Measurements from ENCODE around the gene OVOL1. TPM values are rescaled to one million over a fixed set of nuclear protein-coding genes. Genes with fewer than 3 reads are reported as not detected.

The OVOL1 gene
- total RNA-seq, 1 donor = not detected

DNA sequence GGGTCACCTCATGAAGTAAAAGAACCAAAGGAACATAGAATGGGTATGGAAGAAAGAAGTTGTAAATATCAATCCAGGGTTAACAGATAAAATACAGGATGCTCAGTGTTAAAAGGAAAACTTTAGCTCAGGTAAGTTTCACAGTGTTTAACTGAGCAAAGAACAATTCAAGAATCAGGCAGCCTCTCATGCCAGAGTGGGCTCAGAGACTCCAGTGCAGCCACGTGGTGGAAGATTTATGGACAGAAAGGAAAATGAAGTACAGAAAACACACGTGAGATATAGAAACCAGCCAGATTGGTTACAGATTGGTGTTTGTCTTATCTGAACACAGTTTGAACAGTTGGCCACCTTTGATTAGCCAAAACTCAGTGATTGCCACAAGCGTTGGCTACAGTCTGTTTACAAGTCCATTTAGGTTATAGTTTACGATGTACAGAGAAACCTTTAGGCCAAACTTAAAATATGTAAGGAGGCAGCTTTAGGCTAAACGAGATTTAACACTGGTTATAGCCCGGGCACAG is 15.2 kb upstream of the OVOL1 start:
- H3K4me1 ChIP-seq (ENCODE audit: insufficient read depth, low read length) = peaks cover 62% of the 10 kb centered on the region
- H3K27me3 ChIP-seq (ENCODE audit: insufficient read depth, low read length) = no peaks in the 10 kb centered on the region
- H3K9me3 ChIP-seq (ENCODE audit: low read depth, low read length) = no peaks in the 10 kb centered on the region
- no peak overlapping the region for H3K4me3 ChIP-seq (ENCODE audit: low read length)

DNA sequence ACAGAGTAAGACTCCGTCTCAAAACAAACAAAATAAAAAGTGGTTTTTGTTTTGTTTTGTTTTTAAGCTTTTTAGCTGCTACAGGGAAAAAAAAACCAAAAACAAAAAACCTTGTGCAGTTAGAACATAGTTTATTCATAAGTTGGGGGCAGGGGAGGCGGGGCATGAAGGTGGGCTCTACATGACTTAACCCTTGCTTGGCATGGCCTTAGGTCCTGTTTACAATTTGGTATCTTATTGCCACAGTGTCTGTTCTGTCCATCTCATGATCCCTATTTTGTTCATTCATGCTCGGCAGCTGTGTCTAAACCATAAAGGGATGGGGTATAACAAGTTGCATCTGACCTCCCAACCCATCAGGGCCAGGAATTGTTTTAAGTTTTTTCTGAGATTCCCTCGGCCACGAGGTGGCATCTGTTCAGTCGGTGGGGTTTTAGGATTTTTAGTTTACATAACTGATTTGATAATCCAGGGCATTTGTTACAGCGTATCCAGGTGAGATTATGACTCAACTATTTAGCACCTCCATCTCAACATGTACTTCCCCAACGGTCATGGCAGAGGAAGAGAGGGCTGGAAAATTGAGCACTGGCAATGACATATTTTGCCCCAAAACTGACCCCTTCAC is 13.0 kb upstream of the OVOL1 start:
- H3K27me3 ChIP-seq (ENCODE audit: insufficient read depth, low read length) = no peaks in the 10 kb centered on the region
- H3K4me3 ChIP-seq (ENCODE audit: low read length) = no peak overlapping the region
- H3K4me1 ChIP-seq (ENCODE audit: insufficient read depth, low read length) = peaks cover 72% of the 10 kb centered on the region
- H3K9me3 ChIP-seq (ENCODE audit: low read depth, low read length) = no peaks in the 10 kb centered on the region

GRCh38 chr11:65774525-65775306 is 12.1 kb upstream of the OVOL1 start:
- peaks cover 75% of the 10 kb centered on the region for H3K4me1 ChIP-seq (ENCODE audit: insufficient read depth, low read length)
- H3K4me3 ChIP-seq (ENCODE audit: low read length) = no peak overlapping the region
- H3K27me3 ChIP-seq (ENCODE audit: insufficient read depth, low read length) = no peaks in the 10 kb centered on the region
- H3K9me3 ChIP-seq (ENCODE audit: low read depth, low read length) = no peaks in the 10 kb centered on the region

GRCh38 chr11:65776196-65776595 is 10.7 kb upstream of the OVOL1 start:
- Histone ChIP-seq H3K9me3 (ENCODE audit: low read depth, low read length) (no peaks in the 10 kb centered on the region), H3K4me1 (ENCODE audit: insufficient read depth, low read length) (peaks cover 66% of the 10 kb centered on the region), H3K27me3 (ENCODE audit: insufficient read depth, low read length) (no peaks in the 10 kb centered on the region), H3K4me3 (ENCODE audit: low read length) (no peak overlapping the region)

DNA sequence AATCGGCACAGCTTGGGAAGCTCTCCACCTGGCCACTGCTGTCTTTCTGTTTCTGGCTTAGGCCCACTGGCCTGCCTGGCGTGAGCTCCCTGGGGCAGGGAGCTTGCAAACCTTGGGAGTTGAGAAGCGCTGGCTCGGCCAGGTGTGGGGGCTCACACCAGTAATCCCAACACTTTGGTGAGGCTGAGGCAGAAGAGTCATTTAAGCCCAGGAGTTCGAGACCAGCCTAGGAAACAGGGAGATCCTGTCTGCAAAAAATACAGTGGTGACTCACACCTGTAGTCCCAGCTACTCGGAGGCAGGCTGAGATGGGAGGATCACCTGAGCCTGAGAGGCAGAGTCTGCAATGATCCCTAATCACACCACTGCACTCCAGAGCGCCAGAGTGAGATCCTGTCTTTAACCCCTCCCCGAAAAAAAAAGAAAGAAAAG is 10.1 kb upstream of the OVOL1 start:
- Histone ChIP-seq H3K4me1 (ENCODE audit: insufficient read depth, low read length) (peaks cover 71% of the 10 kb centered on the region), H3K9me3 (ENCODE audit: low read depth, low read length) (no peaks in the 10 kb centered on the region), H3K4me3 (ENCODE audit: low read length) (peak overlapping the region; percentile 19), H3K27me3 (ENCODE audit: insufficient read depth, low read length) (no peaks in the 10 kb centered on the region)

DNA sequence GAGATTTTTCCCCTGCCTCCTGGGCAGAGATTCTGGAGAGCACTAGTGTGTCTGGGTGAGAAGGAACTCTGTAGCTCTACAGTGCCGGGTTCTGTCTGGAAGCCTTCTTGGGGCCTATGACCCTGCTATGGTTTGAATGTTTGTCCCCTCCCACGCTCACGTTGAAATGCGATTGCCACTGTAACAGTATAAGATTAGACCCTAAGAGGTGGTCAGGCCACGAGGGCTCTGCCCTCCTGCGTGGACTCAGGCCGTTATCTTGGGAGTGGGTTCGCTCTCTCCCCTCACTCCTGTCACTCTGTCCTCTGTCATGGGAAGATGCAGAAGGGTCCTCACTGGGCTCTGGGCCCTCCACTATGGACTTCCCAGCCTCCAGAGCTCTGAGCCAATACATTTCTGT is 9.6 kb upstream of the OVOL1 start:
- no peaks in the 10 kb centered on the region for H3K9me3 ChIP-seq (ENCODE audit: low read depth, low read length)
- H3K27me3 ChIP-seq (ENCODE audit: insufficient read depth, low read length) = no peaks in the 10 kb centered on the region
- peaks cover 72% of the 10 kb centered on the region for H3K4me1 ChIP-seq (ENCODE audit: insufficient read depth, low read length)
- H3K4me3 ChIP-seq (ENCODE audit: low read length) = peak overlapping the region; percentile 19

- H3K27me3 ChIP-seq (ENCODE audit: insufficient read depth, low read length) = no peaks in the 10 kb centered on the region
- peak overlapping the region; percentile 19 for H3K4me3 ChIP-seq (ENCODE audit: low read length)
- H3K4me1 ChIP-seq (ENCODE audit: insufficient read depth, low read length) = peaks cover 69% of the 10 kb centered on the region
- no peaks in the 10 kb centered on the region for H3K9me3 ChIP-seq (ENCODE audit: low read depth, low read length)
These were observed 9.0 kb upstream of the OVOL1 start for GRCh38 chr11:65777821-65778361.

GRCh38 chr11:65778431-65778900 is 8.4 kb upstream of the OVOL1 start:
- peak overlapping the region; percentile 77 for H3K4me3 ChIP-seq (ENCODE audit: low read length)
- peaks cover 68% of the 10 kb centered on the region for H3K4me1 ChIP-seq (ENCODE audit: insufficient read depth, low read length)
- H3K27me3 ChIP-seq (ENCODE audit: insufficient read depth, low read length) = no peaks in the 10 kb centered on the region

DNA sequence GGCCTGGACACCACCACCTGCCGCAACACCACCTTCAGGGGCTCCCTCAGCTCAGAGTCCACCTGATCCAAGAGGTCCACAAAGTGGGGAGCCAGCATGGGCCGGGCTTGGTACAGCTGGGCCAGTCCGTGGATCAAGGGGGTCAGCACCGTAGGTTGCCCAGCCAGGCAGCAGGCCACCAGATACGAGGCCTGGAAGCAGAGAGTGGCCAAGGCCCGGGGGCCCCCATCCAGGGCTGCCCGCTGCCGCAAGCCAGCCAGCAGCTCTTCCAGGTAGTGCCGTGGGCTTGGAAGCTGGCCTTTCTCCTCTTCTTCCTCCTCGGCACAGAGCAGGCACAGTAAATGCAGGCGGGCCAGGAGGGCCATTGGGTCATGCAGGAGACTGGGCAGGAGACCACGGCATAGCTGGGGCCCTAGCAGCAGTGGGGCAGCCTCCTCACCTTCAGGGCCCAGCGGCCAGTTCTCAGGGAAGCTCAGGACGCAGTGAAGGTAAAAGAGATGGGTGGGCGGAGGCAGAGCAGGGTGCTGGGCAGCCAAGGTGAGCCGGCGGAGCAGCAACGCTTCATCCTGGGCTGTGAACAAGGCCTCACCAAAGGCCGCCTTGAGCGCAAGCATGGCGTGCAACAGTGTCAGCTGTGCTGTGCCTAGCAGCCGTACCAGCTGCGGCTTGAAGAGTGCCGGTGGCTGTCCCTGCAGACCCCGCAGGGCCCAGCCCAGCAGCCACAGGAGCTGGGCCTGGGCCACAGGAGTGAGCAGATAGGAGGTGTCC is 7.8 kb upstream of the OVOL1 start:
- peaks cover 64% of the 10 kb centered on the region for H3K4me1 ChIP-seq (ENCODE audit: insufficient read depth, low read length)
- H3K27me3 ChIP-seq (ENCODE audit: insufficient read depth, low read length) = no peaks in the 10 kb centered on the region
- no peaks in the 10 kb centered on the region for H3K9me3 ChIP-seq (ENCODE audit: low read depth, low read length)
- H3K4me3 ChIP-seq (ENCODE audit: low read length) = peak overlapping the region; percentile 77

More at GRCh38 chr11:65778431-65778900, 8.4 kb upstream of the OVOL1 start:
- no peaks in the 10 kb centered on the region for H3K9me3 ChIP-seq (ENCODE audit: low read depth, low read length)

- Histone ChIP-seq H3K9me3 (ENCODE audit: low read depth, low read length) (no peaks in the 10 kb centered on the region), H3K4me3 (ENCODE audit: low read length) (peak overlapping the region; percentile 77), H3K27me3 (ENCODE audit: insufficient read depth, low read length) (no peaks in the 10 kb centered on the region), H3K4me1 (ENCODE audit: insufficient read depth, low read length) (peaks cover 59% of the 10 kb centered on the region)
These were observed 7.3 kb upstream of the OVOL1 start for GRCh38 chr11:65779669-65779918.

DNA sequence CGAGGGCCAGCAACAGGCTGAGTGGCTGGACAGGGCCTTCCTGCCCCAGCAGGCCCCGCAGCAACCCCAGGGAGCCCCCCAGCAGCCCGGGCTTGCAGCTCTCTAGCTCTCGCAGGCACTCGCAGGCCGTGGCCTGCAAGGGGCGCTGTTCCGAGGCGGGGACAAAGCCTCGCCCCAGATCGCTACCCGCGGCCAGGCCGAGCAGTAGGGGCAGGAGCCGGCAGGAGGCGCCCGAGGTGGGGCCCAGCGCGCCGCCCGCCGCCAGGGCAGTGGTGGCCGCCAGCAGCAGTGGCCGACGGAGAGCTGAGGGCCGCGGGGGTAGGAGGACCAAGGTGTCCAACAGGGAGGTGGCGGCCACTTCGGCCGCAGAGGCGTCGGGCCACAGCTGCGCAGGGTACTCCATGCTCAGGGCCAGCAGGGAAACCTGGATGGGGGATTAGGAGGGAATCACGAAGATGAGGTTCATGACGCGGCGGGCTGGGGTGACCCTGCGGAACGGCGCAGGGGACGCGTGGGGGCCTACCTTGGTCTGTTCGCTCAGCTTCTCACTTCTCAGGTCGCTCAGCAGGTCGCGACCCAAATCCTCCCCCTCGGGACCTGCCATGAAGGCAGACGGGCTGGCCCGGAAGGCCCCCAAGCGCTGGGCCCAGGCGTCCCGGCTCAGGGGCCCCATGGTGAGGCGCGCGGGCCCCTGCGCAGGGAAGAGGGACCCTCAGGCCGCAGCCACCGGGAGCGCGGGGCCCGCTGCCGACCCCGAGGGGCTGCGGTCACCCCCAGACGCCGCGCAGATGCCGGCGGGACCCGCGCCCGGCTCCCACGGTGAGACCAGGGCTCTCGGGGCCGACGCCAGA is 6.7 kb upstream of the OVOL1 start:
- peak overlapping the region; percentile 77 for H3K4me3 ChIP-seq (ENCODE audit: low read length)
- H3K4me1 ChIP-seq (ENCODE audit: insufficient read depth, low read length) = peaks cover 54% of the 10 kb centered on the region
- H3K9me3 ChIP-seq (ENCODE audit: low read depth, low read length) = no peaks in the 10 kb centered on the region
- H3K27me3 ChIP-seq (ENCODE audit: insufficient read depth, low read length) = peaks cover 1% of the 10 kb centered on the region

- H3K4me3 ChIP-seq (ENCODE audit: low read length) = peak within 1 kb of the TSS; percentile 77
- H3K9me3 ChIP-seq (ENCODE audit: low read depth, low read length) = no peaks in the 10 kb centered on the region
- H3K4me1 ChIP-seq (ENCODE audit: insufficient read depth, low read length) = peaks cover 48% of the 10 kb centered on the region
- H3K27me3 ChIP-seq (ENCODE audit: insufficient read depth, low read length) = peaks cover 7% of the 10 kb centered on the region
These were observed 6.1 kb upstream of the OVOL1 start, which contains the start of gene AP5B1 for GRCh38 chr11:65780770-65781151. AP5B1 (minus strand) TSS chr11:65780976; CDS start chr11:65780591, 385 bp downstream.

- H3K27me3 ChIP-seq (ENCODE audit: insufficient read depth, low read length) = peaks cover 13% of the 10 kb centered on the region
- H3K4me1 ChIP-seq (ENCODE audit: insufficient read depth, low read length) = peaks cover 48% of the 10 kb centered on the region
- no peaks in the 10 kb centered on the region for H3K9me3 ChIP-seq (ENCODE audit: low read depth, low read length)
- H3K4me3 ChIP-seq (ENCODE audit: low read length) = peak overlapping the region; percentile 31
These were observed 5.5 kb upstream of the OVOL1 start for GRCh38 chr11:65781152-65781961.
